Glomerular endothelial cell (primary cell): ENCODE data around the gene IFNGR1. TPM values are rescaled to one million over a fixed set of nuclear protein-coding genes. Genes with fewer than 3 reads are reported as not detected.
"Not testable (repeated sequence)": the region's sequence is repeated elsewhere in the genome, so short reads cannot be mapped to it uniquely, and the experiment has no call there.

Source experiments
- DNase-seq: peaks from one replicate; pipeline ENCODE4 v3.0.0-alpha.2; 2011; ENCODE audit warnings: low read depth, low spot score; ENCODE audit errors: extremely low read depth
- total RNA-seq: library from RNA; depleted of rRNA; stranded (reverse); fragments of >200 nt; gene quantifications from 2 replicates; pipeline ENCODE4 v1.2.3, GENCODE V29; 2015

IFNGR1 gene
- total RNA-seq, 1 donor from 2014 or later: 77.8 TPM

- no peak for DNase-seq
Observed at GRCh38 chr6:137236581-137237355, 17.6 kb upstream of the IFNGR1 start.

- no peak for DNase-seq
Observed at GRCh38 chr6:137235686-137236085, 16.5 kb upstream of the IFNGR1 start.

DNA sequence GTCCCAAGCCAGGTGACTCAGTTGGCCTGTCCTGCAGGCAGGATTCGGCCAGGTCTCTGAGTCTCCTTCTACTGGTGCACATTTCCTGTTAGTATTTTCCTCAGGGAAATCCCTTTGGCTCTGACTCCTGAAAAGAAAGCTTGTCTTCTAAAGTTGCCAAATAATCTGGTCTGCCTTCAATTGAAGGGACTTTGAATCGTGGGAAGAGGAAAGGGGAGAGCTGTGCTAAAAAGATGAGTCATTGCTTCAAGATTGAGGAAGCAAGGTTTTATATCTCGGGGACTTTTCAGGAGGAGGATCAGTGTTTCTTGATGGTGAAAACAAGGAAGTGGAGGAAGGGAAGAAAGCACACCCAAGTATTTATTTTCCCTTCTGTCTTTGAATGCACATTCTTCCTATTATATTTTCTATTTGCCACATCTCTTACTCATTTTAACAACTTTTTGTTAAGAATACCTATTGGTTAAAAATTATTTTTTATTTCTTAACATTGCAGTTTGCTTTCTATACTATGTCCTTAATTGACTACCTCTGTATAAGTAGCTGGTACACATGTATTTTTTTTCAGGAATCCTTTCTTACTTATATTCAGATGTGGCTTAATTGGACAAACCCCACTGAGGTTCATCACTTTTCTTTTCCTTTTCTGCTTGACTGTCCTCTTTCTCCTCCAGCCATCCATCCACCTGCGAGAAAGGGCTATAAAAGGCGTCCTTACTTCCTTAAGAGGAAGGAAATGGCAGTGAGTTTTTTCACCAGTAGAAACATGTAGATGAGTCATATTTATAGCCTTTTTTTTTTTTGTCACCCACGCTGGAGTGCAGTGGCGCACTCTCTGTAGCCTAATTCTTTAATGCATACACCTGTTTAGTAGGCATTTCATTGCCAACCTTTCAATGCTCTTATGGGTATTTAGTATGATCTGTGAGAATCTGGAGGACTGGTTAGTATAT is 15.0 kb upstream of the IFNGR1 start:
- no peak for DNase-seq

- DNase-seq: no peak
Observed at GRCh38 chr6:137231895-137232294, 12.7 kb upstream of the IFNGR1 start.

DNA sequence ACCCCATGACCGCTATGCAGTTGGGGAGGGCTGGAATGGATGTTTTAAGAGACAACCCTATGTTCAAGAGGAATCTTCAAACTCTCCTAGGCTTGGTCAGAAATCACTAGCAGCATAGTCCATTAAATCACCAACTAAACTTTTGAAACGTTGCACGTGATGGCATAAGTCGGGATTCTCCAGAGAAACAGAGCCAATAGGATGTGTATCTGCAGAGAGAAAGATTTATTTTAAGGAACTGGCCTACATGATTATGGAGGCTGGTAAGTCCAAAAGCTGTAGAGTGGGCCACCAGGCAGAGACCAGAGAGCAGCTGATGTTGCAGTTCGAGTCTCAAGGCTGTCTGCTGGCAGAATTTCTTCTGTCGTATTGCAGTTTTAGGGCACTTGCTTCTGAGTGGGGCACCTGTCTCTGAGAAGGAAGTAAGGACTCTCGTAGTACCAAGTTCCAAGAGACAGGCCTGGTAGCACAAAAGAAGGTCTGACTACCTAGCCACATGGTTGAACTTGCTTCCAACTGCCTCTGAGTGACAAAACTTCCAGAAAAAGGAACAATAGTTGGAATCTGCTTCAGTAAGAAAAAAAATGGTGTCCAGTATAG is 11.9 kb upstream of the IFNGR1 start:
- no peak for DNase-seq

GRCh38 chr6:137230547-137230946 is 11.4 kb upstream of the IFNGR1 start:
- DNase-seq: no peak

DNA sequence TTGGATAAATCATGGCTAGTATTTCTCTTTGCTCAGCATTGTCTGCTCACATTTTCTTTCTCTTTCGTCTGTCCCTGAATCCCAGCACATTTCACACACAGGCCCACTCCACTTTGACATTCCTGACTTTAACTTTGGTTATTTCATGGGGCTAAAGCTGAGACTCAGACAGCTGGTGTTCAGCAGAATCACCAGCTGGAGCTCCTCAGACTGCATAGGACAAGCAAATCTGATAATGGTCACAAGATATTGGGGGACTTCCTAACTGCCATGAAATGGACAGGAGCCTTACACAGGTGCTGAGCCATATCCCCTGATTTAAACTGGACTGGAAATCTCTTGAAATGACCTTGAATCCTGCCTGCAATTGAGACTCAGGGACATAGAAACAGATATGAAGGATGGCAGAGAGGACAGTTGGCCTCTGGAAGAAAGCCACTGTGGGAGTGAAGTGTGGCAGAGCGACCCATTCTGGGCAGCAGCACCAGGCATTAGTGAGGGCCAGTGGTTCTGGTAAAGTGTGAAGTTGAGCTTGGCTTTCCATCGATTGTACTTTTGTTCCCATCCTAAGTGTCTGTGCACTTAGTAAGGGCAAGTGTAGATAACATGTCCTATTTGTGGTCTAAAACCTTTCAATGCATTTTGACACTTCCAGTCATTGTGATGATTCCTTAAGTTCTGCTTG is 10.0 kb upstream of the IFNGR1 start:
- DNase-seq: no peak

DNA sequence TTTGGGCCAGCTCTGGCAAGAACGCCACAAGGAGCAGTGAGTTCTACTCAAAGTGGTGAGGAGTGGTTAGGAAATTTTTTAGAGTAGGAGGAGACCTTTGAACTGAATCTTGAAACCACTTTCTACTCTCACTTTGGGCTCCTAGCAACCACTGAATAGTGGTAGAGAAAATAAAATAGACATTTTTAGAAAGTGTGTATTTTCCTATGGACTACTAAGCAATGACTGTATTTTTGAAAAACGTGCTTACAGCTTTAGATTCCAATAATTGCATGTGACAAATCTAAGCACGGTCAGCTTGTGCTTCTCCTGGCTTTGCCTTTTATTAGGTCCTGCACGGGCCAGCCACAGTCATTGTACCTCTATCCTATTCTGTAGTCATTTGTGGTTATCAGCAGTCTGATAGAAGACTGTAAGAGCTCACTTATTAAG is 8.7 kb upstream of the IFNGR1 start:
- no peak for DNase-seq

DNA sequence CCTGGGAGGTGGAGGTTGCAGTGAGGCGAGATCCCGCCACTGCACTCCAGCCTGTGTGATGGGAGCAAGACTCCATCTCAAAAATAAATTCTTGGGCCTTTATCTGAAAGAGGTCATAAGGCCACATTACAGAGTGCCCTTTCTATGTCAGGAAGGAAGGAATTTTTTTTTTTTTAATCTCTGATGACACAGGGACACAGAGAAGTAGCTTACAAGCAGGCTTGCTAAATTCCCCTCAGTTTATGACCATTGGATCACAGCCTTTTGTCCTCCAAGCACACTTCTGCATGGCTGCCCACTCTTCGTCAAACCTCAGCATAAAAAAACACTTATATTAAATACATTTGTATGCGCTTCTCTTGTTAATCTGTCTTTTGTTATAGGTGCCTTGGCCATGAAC is 7.5 kb upstream of the IFNGR1 start:
- no peak for DNase-seq

DNA sequence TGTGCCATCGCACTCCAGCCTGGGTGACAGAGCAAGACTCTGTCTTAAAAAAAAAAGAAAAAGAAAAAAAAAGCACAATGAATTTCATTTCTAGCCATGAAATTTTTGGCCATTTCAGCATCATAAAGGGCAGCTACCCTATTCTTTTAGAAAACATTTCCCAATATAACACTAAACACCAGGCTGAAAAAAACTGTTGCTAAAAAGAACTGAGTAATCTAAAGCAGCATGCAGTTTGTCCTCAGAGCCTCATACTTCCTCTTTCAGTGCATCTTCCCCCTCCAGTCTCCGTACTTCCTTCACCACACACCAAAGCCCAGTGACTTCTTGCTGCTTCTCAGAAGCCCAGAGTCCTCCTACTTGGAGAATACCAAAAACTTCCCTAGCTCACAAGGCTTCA is 5.6 kb upstream of the IFNGR1 start:
- DNase-seq: no peak

DNA sequence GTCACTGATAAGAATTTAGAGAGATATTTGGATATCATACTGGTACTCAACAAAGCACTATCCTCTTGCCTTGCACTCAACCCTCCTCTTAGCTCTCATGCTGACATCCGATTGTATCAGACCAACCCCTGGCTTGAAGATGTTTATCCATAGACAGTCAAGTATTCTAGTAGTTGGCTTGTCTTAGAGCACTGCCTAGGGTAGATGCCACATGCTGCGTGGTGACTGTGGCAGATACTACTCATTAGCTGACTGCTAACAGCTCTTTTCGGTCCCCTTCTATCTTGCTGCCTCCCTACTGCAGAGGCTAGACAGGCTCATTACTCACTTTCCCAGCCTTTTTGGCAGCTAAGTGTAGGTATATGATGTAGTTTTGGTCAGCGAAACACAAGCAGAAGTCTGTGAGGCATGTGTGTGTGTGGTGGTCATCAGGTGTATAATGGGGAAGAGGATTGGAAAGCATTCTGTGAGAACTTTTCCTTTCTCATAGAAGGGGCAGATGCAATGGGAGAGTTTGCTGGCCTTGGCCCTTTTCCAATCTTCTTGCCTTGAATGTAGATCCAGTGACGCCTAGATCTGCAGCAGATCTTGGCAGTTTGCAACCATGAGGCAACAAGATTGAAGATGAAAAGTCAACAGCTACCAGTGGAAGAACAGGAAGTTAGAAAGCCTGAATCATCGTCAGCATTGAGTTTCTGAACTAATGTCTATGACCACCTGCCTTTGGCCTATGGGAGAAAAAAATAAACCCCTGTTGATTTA is 4.4 kb upstream of the IFNGR1 start:
- DNase-seq: peak; percentile 93

GRCh38 chr6:137222381-137222780 is 3.2 kb upstream of the IFNGR1 start:
- DNase-seq: no peak

GRCh38 chr6:137219664-137220252 is 573 bp upstream of the IFNGR1 start:
- no peak for DNase-seq

- no peak for DNase-seq
Observed at GRCh38 chr6:137218473-137218916, 690 bp downstream of the IFNGR1 start.

DNA sequence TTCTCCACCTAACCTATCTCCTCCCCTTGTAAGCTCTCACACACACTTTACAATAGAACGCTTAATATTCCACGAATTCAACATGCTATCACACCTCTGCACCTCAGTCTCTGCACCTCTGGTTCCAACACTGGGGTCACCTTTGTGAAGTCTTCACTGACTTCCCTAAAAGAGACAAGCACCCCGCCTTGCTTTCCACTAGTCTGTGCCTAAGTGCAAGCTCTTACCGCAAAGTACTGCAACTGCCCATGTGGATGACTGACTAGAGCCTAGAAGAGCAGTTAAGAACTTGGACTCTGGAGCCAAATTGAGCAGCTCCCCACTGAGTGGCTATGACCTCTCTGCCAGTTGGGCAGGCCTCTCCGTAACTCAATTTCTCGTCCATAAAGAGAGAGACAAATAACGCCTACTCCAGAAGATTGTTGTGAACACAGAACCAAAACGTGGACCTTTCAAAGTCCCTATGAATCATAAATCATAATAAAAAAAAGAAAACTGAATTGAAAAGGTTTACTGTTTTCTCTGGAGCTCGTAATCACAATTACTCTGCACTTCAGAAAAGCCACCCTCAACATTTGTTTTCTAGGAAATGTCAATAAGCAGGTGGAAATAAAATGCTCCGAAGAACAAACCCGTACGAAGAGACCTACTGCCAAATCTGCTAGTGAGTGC is 1.2 kb downstream of the IFNGR1 start:
- DNase-seq: no peak

DNA sequence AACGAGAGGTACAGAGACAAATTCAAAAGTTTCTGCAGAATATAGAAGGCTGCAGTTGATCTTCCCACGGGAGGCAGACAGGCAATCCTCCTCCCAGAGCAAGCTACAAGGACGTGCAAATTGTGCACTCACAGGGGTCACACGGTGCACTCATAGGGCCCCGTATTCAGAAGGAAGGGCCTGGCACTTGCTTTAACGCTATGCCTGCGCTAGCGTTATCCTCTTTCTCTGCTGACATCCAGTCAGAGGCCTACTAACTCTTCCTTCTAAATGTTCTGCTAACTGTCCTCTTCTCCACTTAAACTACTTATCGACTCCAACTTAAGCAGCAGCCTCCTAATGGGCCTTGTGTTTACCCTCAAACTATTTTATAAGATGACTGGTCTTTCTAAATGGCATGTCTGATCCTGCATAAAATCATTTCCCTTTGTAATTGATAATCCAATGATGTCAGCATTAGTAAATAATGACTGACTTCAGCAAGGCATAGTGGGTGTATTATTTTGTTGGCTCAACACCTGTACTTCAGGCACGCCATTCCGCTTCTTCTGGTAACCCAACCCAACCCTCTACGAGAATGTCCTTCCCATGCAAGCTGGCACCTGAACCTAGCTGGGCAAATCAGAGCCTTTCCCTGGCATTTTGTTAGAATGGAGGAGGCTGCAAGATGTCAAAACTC is 2.2 kb downstream of the IFNGR1 start:
- no peak for DNase-seq

GRCh38 chr6:137216106-137216505 is 3.1 kb downstream of the IFNGR1 start:
- DNase-seq: no peak

GRCh38 chr6:137215630-137216029 is 3.6 kb downstream of the IFNGR1 start:
- DNase-seq: not testable (repeated sequence)
